ENCODE data around the gene ADGRG1.

DNA sequence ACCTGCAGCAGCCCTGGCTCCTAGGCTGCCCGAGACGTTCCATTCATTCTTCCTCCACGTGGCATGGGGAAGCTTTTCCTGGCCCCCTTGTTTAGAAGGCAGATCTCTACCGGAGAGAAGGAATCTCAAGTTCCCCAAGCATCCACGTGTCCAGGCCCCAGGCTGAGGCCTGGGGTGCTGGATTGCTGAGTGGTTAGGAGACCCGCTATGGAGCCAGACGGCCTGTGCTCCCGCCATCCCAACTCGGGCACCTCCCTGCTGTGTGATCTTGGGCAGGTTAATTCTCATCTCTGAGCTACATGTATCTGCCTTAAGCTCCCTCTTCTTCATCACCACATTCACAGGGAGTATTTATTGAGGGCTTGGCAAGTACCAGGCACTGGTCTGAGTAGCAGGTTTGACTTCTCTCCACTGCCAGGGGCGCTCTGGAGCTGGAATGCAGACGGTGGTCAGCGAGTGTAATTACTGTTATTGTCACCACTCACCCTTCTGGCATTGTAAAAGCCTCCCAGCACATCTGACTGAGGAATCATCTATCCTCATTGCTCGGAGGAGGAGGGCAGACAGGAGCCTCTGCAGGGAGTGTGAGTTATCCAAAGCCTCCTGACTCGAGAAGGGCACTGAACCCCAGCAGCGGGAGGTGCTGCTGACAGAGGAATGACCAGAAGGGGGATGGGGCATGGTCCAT is 1.1 kb upstream of the ADGRG1 start:
- TF ChIP-seq POLR2A (IDR thresholded peaks at IDR 0.05; ENCODE audit: low read depth, low read length) (no peak), POLR2AphosphoS5 (IDR thresholded peaks at IDR 0.05; ENCODE audit: low read depth, low read length) (no peak)

All from GM12892 (cell line).